ENCODE data around the gene HIKESHI.
"Not testable (repeated sequence)": the region's sequence is repeated elsewhere in the genome, so short reads cannot be mapped to it uniquely, and the experiment has no call there.

The HIKESHI gene

DNA sequence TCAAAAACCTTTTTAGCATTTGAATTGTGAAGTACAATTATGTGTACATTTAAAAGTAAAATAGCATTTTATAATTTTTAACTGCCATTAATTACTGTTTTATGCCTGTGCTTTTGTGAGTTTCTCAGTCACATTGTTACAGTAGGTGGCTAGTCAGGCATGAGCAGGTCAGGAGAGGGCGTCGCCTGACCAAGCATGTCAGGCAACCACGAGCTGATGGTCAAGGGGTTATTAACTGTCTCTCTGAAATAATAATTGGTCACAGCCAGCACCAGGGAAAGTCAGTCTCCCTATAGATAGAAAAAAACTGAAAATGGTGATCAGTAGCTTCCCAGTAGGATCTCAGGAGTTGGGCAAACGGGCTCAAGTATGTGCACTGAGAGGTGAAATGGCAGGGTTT, 53.2 kb downstream of the HIKESHI start:
- Histone ChIP-seq H3K4me3 (ENCODE audit: low read length) (no peak overlapping the region), H3K27me3 (ENCODE audit: control insufficient read depth, insufficient read depth, low read length) (no peaks in the 10 kb centered on the region), H3K36me3 (ENCODE audit: control insufficient read depth, insufficient read depth, low read length) (no peaks in the 10 kb centered on the region), H3K9me3 (ENCODE audit: control insufficient read depth, insufficient read depth, low read length) (no peaks in the 10 kb centered on the region), H3K27ac (ENCODE audit: low read length) (no peak overlapping the region), H3K4me1 (ENCODE audit: control insufficient read depth, insufficient read depth, low read length) (no peaks in the 10 kb centered on the region; the same call in 1 of the 2 replicates)
- DNase-seq (ENCODE audit: low read depth, low spot score): no peak
- WGBS (ENCODE audit: insufficient coverage, insufficient read length): no CpG with 5 or more reads among the region's 4 CpGs

GRCh38 chr11:86357412-86357811, 55.4 kb downstream of the HIKESHI start:
- not testable (repeated sequence) for H3K4me3 ChIP-seq (ENCODE audit: low read length); DNase-seq (ENCODE audit: low read depth, low spot score); H3K27ac ChIP-seq (ENCODE audit: low read length); H3K4me1 ChIP-seq (ENCODE audit: control insufficient read depth, insufficient read depth, low read length); H3K36me3 ChIP-seq (ENCODE audit: control insufficient read depth, insufficient read depth, low read length); H3K9me3 ChIP-seq (ENCODE audit: control insufficient read depth, insufficient read depth, low read length); H3K27me3 ChIP-seq (ENCODE audit: control insufficient read depth, insufficient read depth, low read length)
- WGBS (ENCODE audit: insufficient coverage, insufficient read length): no CpG with 5 or more reads among the region's 4 CpGs

- Histone ChIP-seq H3K4me3 (ENCODE audit: low read length) (no peak overlapping the region), H3K36me3 (ENCODE audit: control insufficient read depth, insufficient read depth, low read length) (no peaks in the 10 kb centered on the region), H3K27me3 (ENCODE audit: control insufficient read depth, insufficient read depth, low read length) (no peaks in the 10 kb centered on the region), H3K4me1 (ENCODE audit: control insufficient read depth, insufficient read depth, low read length) (no peaks in the 10 kb centered on the region; the same call in 1 of the 2 replicates), H3K27ac (ENCODE audit: low read length) (no peak overlapping the region), H3K9me3 (ENCODE audit: control insufficient read depth, insufficient read depth, low read length) (no peaks in the 10 kb centered on the region)
- DNase-seq (ENCODE audit: low read depth, low spot score): no peak
- no CpG with 5 or more reads among the region's 3 CpGs for WGBS (ENCODE audit: insufficient coverage, insufficient read length)
Observed at GRCh38 chr11:86358720-86359119, 56.7 kb downstream of the HIKESHI start.

GRCh38 chr11:86360775-86361395, 58.8 kb downstream of the HIKESHI start:
- WGBS (ENCODE audit: insufficient coverage, insufficient read length): no CpG with 5 or more reads among the region's 2 CpGs
- H3K27ac ChIP-seq (ENCODE audit: low read length): no peak overlapping the region
- no peak overlapping the region for H3K4me3 ChIP-seq (ENCODE audit: low read length)
- DNase-seq (ENCODE audit: low read depth, low spot score): no peak
- no peaks in the 10 kb centered on the region for H3K36me3 ChIP-seq (ENCODE audit: control insufficient read depth, insufficient read depth, low read length)
- H3K27me3 ChIP-seq (ENCODE audit: control insufficient read depth, insufficient read depth, low read length): no peaks in the 10 kb centered on the region
- no peaks in the 10 kb centered on the region; the same call in 1 of the 2 replicates for H3K4me1 ChIP-seq (ENCODE audit: control insufficient read depth, insufficient read depth, low read length)
- no peaks in the 10 kb centered on the region for H3K9me3 ChIP-seq (ENCODE audit: control insufficient read depth, insufficient read depth, low read length)

GRCh38 chr11:86363424-86363823, 61.4 kb downstream of the HIKESHI start:
- no peak for DNase-seq (ENCODE audit: low read depth, low spot score)
- Histone ChIP-seq H3K27me3 (ENCODE audit: control insufficient read depth, insufficient read depth, low read length) (no peaks in the 10 kb centered on the region), H3K4me1 (ENCODE audit: control insufficient read depth, insufficient read depth, low read length) (no peaks in the 10 kb centered on the region), H3K4me3 (ENCODE audit: low read length) (no peak overlapping the region), H3K36me3 (ENCODE audit: control insufficient read depth, insufficient read depth, low read length) (no peaks in the 10 kb centered on the region), H3K9me3 (ENCODE audit: control insufficient read depth, insufficient read depth, low read length) (no peaks in the 10 kb centered on the region), H3K27ac (ENCODE audit: low read length) (no peak overlapping the region)
- WGBS (ENCODE audit: insufficient coverage, insufficient read length): no CpG with 5 or more reads among the region's 1 CpG

DNA sequence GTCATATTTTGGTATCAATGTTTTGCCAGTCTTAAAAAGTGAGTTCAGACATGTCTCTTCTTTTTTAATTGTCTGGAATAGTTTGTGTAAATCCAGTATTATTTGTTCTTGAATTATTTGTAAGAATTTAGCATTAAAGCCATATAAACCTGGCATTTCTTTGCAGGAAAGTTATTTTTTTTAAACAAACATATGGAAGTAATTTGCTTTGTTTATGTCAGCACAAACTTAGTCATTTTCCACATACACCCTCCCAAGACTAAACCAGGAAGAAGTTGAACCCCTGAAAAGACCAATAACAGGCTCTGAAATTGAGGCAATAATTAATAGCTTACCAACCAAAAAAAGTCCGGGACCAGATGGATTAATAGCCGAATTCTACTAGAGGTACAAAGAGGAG, 63.5 kb downstream of the HIKESHI start:
- no CpG with 5 or more reads among the region's 2 CpGs for WGBS (ENCODE audit: insufficient coverage, insufficient read length)
- no peak overlapping the region for H3K27ac ChIP-seq (ENCODE audit: low read length)
- no peak for DNase-seq (ENCODE audit: low read depth, low spot score)

GRCh38 chr11:86369668-86370067, 67.6 kb downstream of the HIKESHI start:
- Histone ChIP-seq H3K27me3 (ENCODE audit: control insufficient read depth, insufficient read depth, low read length) (no peaks in the 10 kb centered on the region), H3K27ac (ENCODE audit: low read length) (no peak overlapping the region), H3K4me1 (ENCODE audit: control insufficient read depth, insufficient read depth, low read length) (no peaks in the 10 kb centered on the region), H3K4me3 (ENCODE audit: low read length) (no peak overlapping the region), H3K36me3 (ENCODE audit: control insufficient read depth, insufficient read depth, low read length) (no peaks in the 10 kb centered on the region), H3K9me3 (ENCODE audit: control insufficient read depth, insufficient read depth, low read length) (no peaks in the 10 kb centered on the region)
- no peak for DNase-seq (ENCODE audit: low read depth, low spot score)
- WGBS (ENCODE audit: insufficient coverage, insufficient read length): no CpG with 5 or more reads among the region's 7 CpGs

More for the DNA sequence above, 63.5 kb downstream of the HIKESHI start:
- H3K9me3 ChIP-seq (ENCODE audit: control insufficient read depth, insufficient read depth, low read length): no peaks in the 10 kb centered on the region
- no peak overlapping the region for H3K4me3 ChIP-seq (ENCODE audit: low read length)
- H3K4me1 ChIP-seq (ENCODE audit: control insufficient read depth, insufficient read depth, low read length): no peaks in the 10 kb centered on the region
- no peaks in the 10 kb centered on the region for H3K36me3 ChIP-seq (ENCODE audit: control insufficient read depth, insufficient read depth, low read length)
- H3K27me3 ChIP-seq (ENCODE audit: control insufficient read depth, insufficient read depth, low read length): no peaks in the 10 kb centered on the region

- WGBS (ENCODE audit: insufficient coverage, insufficient read length): no CpG with 5 or more reads among the region's 4 CpGs
- no peak for DNase-seq (ENCODE audit: low read depth, low spot score)
Observed at GRCh38 chr11:86370171-86370570, 68.1 kb downstream of the HIKESHI start.

DNA sequence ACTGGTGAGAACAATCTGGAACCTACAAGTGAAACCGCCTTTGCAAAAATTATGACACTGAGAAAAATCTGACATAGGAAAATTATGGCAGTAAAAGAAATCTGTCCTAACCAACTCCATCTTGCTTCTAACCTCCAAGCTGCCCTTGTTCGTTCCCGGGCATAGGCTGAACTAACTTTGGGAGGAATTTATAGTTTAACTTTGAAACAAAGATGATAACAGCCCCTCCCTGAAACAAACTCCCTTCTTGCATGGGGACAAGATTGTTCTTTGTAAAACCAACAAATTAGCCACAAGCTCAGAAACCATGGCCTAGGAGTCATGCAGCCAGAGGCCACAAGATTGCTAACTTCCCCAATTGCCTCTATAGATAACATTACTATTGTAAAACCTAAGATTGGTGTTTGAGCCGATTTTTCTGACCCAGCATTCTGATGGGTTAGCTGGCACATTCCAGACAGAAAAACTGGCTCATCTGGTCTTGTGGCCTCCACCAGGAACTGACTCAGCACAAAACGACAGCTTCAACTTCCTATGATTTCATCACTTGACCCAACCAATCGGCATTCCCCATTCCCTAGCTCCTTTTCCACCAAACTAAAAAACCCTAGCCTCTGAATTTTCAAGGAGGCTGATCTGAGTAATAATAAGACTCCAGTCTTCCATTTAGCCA, 69.0 kb downstream of the HIKESHI start:
- no peak overlapping the region for H3K4me3 ChIP-seq (ENCODE audit: low read length)

More at GRCh38 chr11:86370171-86370570, 68.1 kb downstream of the HIKESHI start:
- Histone ChIP-seq H3K27me3 (ENCODE audit: control insufficient read depth, insufficient read depth, low read length) (no peaks in the 10 kb centered on the region), H3K4me3 (ENCODE audit: low read length) (no peak overlapping the region), H3K36me3 (ENCODE audit: control insufficient read depth, insufficient read depth, low read length) (no peaks in the 10 kb centered on the region), H3K27ac (ENCODE audit: low read length) (no peak overlapping the region), H3K9me3 (ENCODE audit: control insufficient read depth, insufficient read depth, low read length) (no peaks in the 10 kb centered on the region), H3K4me1 (ENCODE audit: control insufficient read depth, insufficient read depth, low read length) (no peaks in the 10 kb centered on the region)

GRCh38 chr11:86372041-86372440, 70.0 kb downstream of the HIKESHI start:
- no peaks in the 10 kb centered on the region for H3K4me1 ChIP-seq (ENCODE audit: control insufficient read depth, insufficient read depth, low read length)
- no peaks in the 10 kb centered on the region for H3K9me3 ChIP-seq (ENCODE audit: control insufficient read depth, insufficient read depth, low read length)
- no peaks in the 10 kb centered on the region for H3K27me3 ChIP-seq (ENCODE audit: control insufficient read depth, insufficient read depth, low read length)
- H3K4me3 ChIP-seq (ENCODE audit: low read length): no peak overlapping the region
- no peak overlapping the region for H3K27ac ChIP-seq (ENCODE audit: low read length)
- no CpG with 5 or more reads among the region's 1 CpG for WGBS (ENCODE audit: insufficient coverage, insufficient read length)
- H3K36me3 ChIP-seq (ENCODE audit: control insufficient read depth, insufficient read depth, low read length): no peaks in the 10 kb centered on the region
- no peak for DNase-seq (ENCODE audit: low read depth, low spot score)

More for the DNA sequence above, 69.0 kb downstream of the HIKESHI start:
- Histone ChIP-seq H3K4me1 (ENCODE audit: control insufficient read depth, insufficient read depth, low read length) (no peaks in the 10 kb centered on the region), H3K27me3 (ENCODE audit: control insufficient read depth, insufficient read depth, low read length) (no peaks in the 10 kb centered on the region), H3K9me3 (ENCODE audit: control insufficient read depth, insufficient read depth, low read length) (no peaks in the 10 kb centered on the region), H3K36me3 (ENCODE audit: control insufficient read depth, insufficient read depth, low read length) (no peaks in the 10 kb centered on the region), H3K27ac (ENCODE audit: low read length) (no peak overlapping the region)
- WGBS (ENCODE audit: insufficient coverage, insufficient read length): no CpG with 5 or more reads among the region's 6 CpGs
- no peak for DNase-seq (ENCODE audit: low read depth, low spot score)

DNA sequence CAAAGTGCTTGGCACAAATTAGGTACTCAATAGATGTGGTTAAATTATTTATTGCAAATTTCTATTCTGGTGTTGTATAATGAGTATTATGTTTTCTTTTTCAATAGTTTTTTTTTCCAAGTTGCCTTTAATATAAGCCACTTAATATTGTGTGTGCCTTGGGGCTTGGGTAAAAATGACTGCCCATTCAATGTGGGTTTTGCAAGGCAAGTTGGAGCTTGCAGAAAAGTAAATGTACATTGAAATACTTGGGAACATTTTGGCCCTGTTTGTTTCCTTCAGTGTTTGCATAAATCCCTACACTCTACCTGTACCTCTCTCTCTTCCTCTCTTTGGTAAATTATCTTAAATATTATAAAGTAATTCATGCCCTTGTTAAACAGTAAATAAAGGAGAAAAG, 70.5 kb downstream of the HIKESHI start:
- DNase-seq (ENCODE audit: low read depth, low spot score): no peak
- Histone ChIP-seq H3K27me3 (ENCODE audit: control insufficient read depth, insufficient read depth, low read length) (no peaks in the 10 kb centered on the region), H3K27ac (ENCODE audit: low read length) (no peak overlapping the region), H3K36me3 (ENCODE audit: control insufficient read depth, insufficient read depth, low read length) (no peaks in the 10 kb centered on the region), H3K4me1 (ENCODE audit: control insufficient read depth, insufficient read depth, low read length) (no peaks in the 10 kb centered on the region), H3K4me3 (ENCODE audit: low read length) (no peak overlapping the region), H3K9me3 (ENCODE audit: control insufficient read depth, insufficient read depth, low read length) (no peaks in the 10 kb centered on the region)
